ENCODE results near the gene PSMD3.

PSMD3 gene

GRCh38 chr17:39971076-39971603 is 9.5 kb upstream of the PSMD3 start:
- Histone ChIP-seq H3K4me3 (ENCODE audit: low read depth, low read length) (no peak overlapping the region), H3K27ac (peak overlapping the region; percentile 96), H2AFZ (peak overlapping the region; percentile 44), H3K4me1 (peaks cover 21% of the 10 kb centered on the region), H3K27me3 (ENCODE audit: control insufficient read depth, insufficient read depth, low read length) (no peaks in the 10 kb centered on the region), H3K9ac (no peak overlapping the region), H3K79me2 (no peaks in the 10 kb centered on the region), H3K4me2 (ENCODE audit: low read length) (no peak overlapping the region), H3K9me3 (ENCODE audit: control insufficient read depth, low read length) (no peaks in the 10 kb centered on the region), H3K36me3 (ENCODE audit: control insufficient read depth, insufficient read depth, low read length) (no peaks in the 10 kb centered on the region)
- no peak for TF ChIP-seq CTCF (IDR thresholded peaks at IDR 0.05)

GRCh38 chr17:39972271-39972670 is 8.3 kb upstream of the PSMD3 start:
- no peak for TF ChIP-seq CTCF (IDR thresholded peaks at IDR 0.05)
- no peak overlapping the region for H3K9ac ChIP-seq
- peak overlapping the region; percentile 96 for H3K27ac ChIP-seq
- peak overlapping the region; percentile 86 for H2AFZ ChIP-seq
- H3K4me3 ChIP-seq (ENCODE audit: low read depth, low read length): peak overlapping the region; percentile 6
- H3K79me2 ChIP-seq: no peaks in the 10 kb centered on the region
- H3K4me2 ChIP-seq (ENCODE audit: low read length): peak overlapping the region; percentile 50
- no peaks in the 10 kb centered on the region for H3K9me3 ChIP-seq (ENCODE audit: control insufficient read depth, low read length)
- no peaks in the 10 kb centered on the region for H3K36me3 ChIP-seq (ENCODE audit: control insufficient read depth, insufficient read depth, low read length)
- peaks cover 21% of the 10 kb centered on the region for H3K4me1 ChIP-seq
- H3K27me3 ChIP-seq (ENCODE audit: control insufficient read depth, insufficient read depth, low read length): no peaks in the 10 kb centered on the region

- Histone ChIP-seq H3K4me3 (ENCODE audit: low read depth, low read length) (no peak overlapping the region), H3K79me2 (no peaks in the 10 kb centered on the region), H3K27ac (no peak overlapping the region), H3K9me3 (ENCODE audit: control insufficient read depth, low read length) (no peaks in the 10 kb centered on the region), H3K4me1 (peaks cover 21% of the 10 kb centered on the region), H3K9ac (no peak overlapping the region), H2AFZ (no peak overlapping the region), H3K36me3 (ENCODE audit: control insufficient read depth, insufficient read depth, low read length) (no peaks in the 10 kb centered on the region), H3K4me2 (ENCODE audit: low read length) (no peak overlapping the region), H3K27me3 (ENCODE audit: control insufficient read depth, insufficient read depth, low read length) (no peaks in the 10 kb centered on the region)
- TF ChIP-seq CTCF (IDR thresholded peaks at IDR 0.05): no peak
Observed at GRCh38 chr17:39973496-39973895, 7.1 kb upstream of the PSMD3 start.

- TF ChIP-seq CTCF (IDR thresholded peaks at IDR 0.05): no peak
- Histone ChIP-seq H2AFZ (no peak overlapping the region), H3K79me2 (no peaks in the 10 kb centered on the region), H3K27me3 (ENCODE audit: control insufficient read depth, insufficient read depth, low read length) (no peaks in the 10 kb centered on the region), H3K9me3 (ENCODE audit: control insufficient read depth, low read length) (no peaks in the 10 kb centered on the region), H3K4me3 (ENCODE audit: low read depth, low read length) (no peak overlapping the region), H3K4me2 (ENCODE audit: low read length) (no peak overlapping the region), H3K9ac (no peak overlapping the region), H3K27ac (no peak overlapping the region), H3K4me1 (peaks cover 17% of the 10 kb centered on the region), H3K36me3 (ENCODE audit: control insufficient read depth, insufficient read depth, low read length) (no peaks in the 10 kb centered on the region)
Observed at GRCh38 chr17:39974433-39974832, 6.2 kb upstream of the PSMD3 start.

- Histone ChIP-seq H3K36me3 (ENCODE audit: control insufficient read depth, insufficient read depth, low read length) (no peaks in the 10 kb centered on the region), H2AFZ (peak overlapping the region; percentile 24), H3K9me3 (ENCODE audit: control insufficient read depth, low read length) (no peaks in the 10 kb centered on the region), H3K79me2 (no peaks in the 10 kb centered on the region), H3K4me2 (ENCODE audit: low read length) (no peak overlapping the region), H3K4me3 (ENCODE audit: low read depth, low read length) (no peak overlapping the region), H3K9ac (no peak overlapping the region), H3K4me1 (peaks cover 18% of the 10 kb centered on the region), H3K27ac (no peak overlapping the region), H3K27me3 (ENCODE audit: control insufficient read depth, insufficient read depth, low read length) (no peaks in the 10 kb centered on the region)
- TF ChIP-seq CTCF (IDR thresholded peaks at IDR 0.05): no peak
Observed at GRCh38 chr17:39975801-39976200, 4.8 kb upstream of the PSMD3 start.

All from parathyroid adenoma (tissue), 2 donors.